Natural killer cell (primary cell): ENCODE results near the gene MAN1A1. TPM values are rescaled to one million over a fixed set of nuclear protein-coding genes. Genes with fewer than 3 reads are reported as not detected.

Experiments
- ATAC-seq, 3 donors: fragments of 150-1000 bp in 2 of 3; fragments of 200-7000 bp in 1 of 3; cut with Tn5 transposase; 1 replicate in 1 of 3; 2 replicates in 2 of 3; pipeline ENCODE4 v1.10.0; 2021; ENCODE audit warnings: mild to moderate bottlenecking in 2 of 3, moderate library complexity in 2 of 3
- DNase-seq, 2 donors: peaks; one replicate each; pipeline versions ENCODE4 v3.0.0 to v3.0.0-alpha.2; 2013 to 2021; ENCODE audit warnings: mixed read lengths in 1 of 2
- H3K27ac ChIP-seq: one replicate; pipeline ENCODE4 v1.5.1; 2013; ENCODE audit warnings: mild to moderate bottlenecking, low read length
- H3K27me3 ChIP-seq: one replicate; pipeline ENCODE4 v1.6.1; 2013; ENCODE audit warnings: low read length; ENCODE audit not compliant: control insufficient read depth, insufficient read depth
- H3K36me3 ChIP-seq: one replicate; pipeline ENCODE4 v1.6.1; 2013; ENCODE audit warnings: low read length; ENCODE audit not compliant: control insufficient read depth, insufficient read depth
- H3K4me1 ChIP-seq: one replicate; pipeline ENCODE4 v1.6.1; 2013; ENCODE audit warnings: low read length; ENCODE audit not compliant: control insufficient read depth, insufficient read depth
- H3K4me3 ChIP-seq: one replicate; pipeline ENCODE4 v1.5.1; 2013; ENCODE audit warnings: low read length
- H3K9me3 ChIP-seq: one replicate; pipeline ENCODE4 v1.6.1; 2013; ENCODE audit warnings: low read length; ENCODE audit not compliant: control insufficient read depth, insufficient read depth
- H3K27ac Mint-ChIP-seq, 2 donors: one replicate each; pipeline ENCODE4 v1.8.0; 2022; ENCODE audit warnings: mild to moderate bottlenecking in 2 of 2, mixed read lengths in 2 of 2, moderate library complexity in 1 of 2
- H3K27me3 Mint-ChIP-seq, 2 donors: one replicate each; pipeline ENCODE4 v1.8.0; 2022; ENCODE audit warnings: low read depth in 2 of 2, mixed read lengths in 2 of 2
- H3K36me3 Mint-ChIP-seq: one replicate; pipeline ENCODE4 v1.8.0; 2022; ENCODE audit warnings: mixed read lengths
- H3K4me1 Mint-ChIP-seq, 2 donors: one replicate each; pipeline ENCODE4 v1.8.0; 2022; ENCODE audit warnings: mixed read lengths in 2 of 2
- H3K4me3 Mint-ChIP-seq: one replicate; pipeline ENCODE4 v1.8.0; 2022; ENCODE audit warnings: mild to moderate bottlenecking, moderate library complexity, mixed read lengths
- H3K9me3 Mint-ChIP-seq, 2 donors: one replicate each; pipeline ENCODE4 v1.8.0; 2022; ENCODE audit warnings: mixed read lengths in 2 of 2
- CTCF ChIP-seq: fragments of 200-600 bp; IDR thresholded peaks from one replicate; pipeline ENCODE4 v1.8.0; 2022; ENCODE audit warnings: antibody characterized with exemption
- WGBS: methylation state at CpG from one replicate; pipeline ENCODE4 v1.1.7; 2013; ENCODE audit warnings: missing lambda C conversion rate; ENCODE audit not compliant: insufficient coverage; 5-methylcytosine and 5-hydroxymethylcytosine counted together
- intact Hi-C: fragments of 100-400 bp; cut with micrococcal nuclease; formaldehyde crosslinking; loops from one replicate; pipeline ENCODE4 v1.14.2; 2022
- total RNA-seq, 4 donors: library from RNA; stranded (reverse); fragments of 120-200 nt in 1 of 4; gene quantifications; one replicate each; pipeline versions ENCODE4 v1.2.3 to v1.2.4, GENCODE V29; 2013 to 2022

MAN1A1 gene
- total RNA-seq, 3 donors from 2014 or later (not counting 1 experiment from before 2014, with no cell fraction given) = 45.6 to 54.6 (median 53.6) TPM

- Mint-ChIP-seq H3K4me3 (no peak overlapping the region), H3K9me3 (no peaks in the 10 kb centered on the region), H3K27me3 (no peaks in the 10 kb centered on the region), H3K27ac (no peak overlapping the region), H3K36me3 (no peaks in the 10 kb centered on the region), H3K4me1 (peaks cover 24% of the 10 kb centered on the region in 2 donors)
- Histone ChIP-seq H3K27me3 (no peaks in the 10 kb centered on the region), H3K9me3 (no peaks in the 10 kb centered on the region), H3K27ac (no peak overlapping the region), H3K4me1 (no peaks in the 10 kb centered on the region), H3K4me3 (no peak overlapping the region), H3K36me3 (peaks cover 2% of the 10 kb centered on the region)
- intact Hi-C loops = no loop called here
- no peak for ATAC-seq
- no peak for TF ChIP-seq CTCF
- no peak for DNase-seq
Measured at GRCh38 chr6:119210596-119210995, 139.0 kb downstream of the MAN1A1 start.

GRCh38 chr6:119209452-119210205, 139.9 kb downstream of the MAN1A1 start:
- H3K4me1 Mint-ChIP-seq = peaks cover 24 to 31% of the 10 kb centered on the region in 2 donors
- 88% methylated on average over 11 of the region's 11 CpGs for WGBS
- H3K4me3 Mint-ChIP-seq = no peak overlapping the region
- Histone ChIP-seq H3K4me1 (no peaks in the 10 kb centered on the region), H3K4me3 (no peak overlapping the region), H3K27me3 (no peaks in the 10 kb centered on the region), H3K27ac (no peak overlapping the region), H3K9me3 (no peaks in the 10 kb centered on the region), H3K36me3 (peaks cover 6% of the 10 kb centered on the region)
- no peaks in the 10 kb centered on the region for H3K9me3 Mint-ChIP-seq
- no peak for TF ChIP-seq CTCF
- ATAC-seq = no peak
- H3K27ac Mint-ChIP-seq = no peak overlapping the region
- H3K36me3 Mint-ChIP-seq = no peaks in the 10 kb centered on the region
- intact Hi-C loops = no loop called here
- no peaks in the 10 kb centered on the region for H3K27me3 Mint-ChIP-seq
- no peak for DNase-seq

GRCh38 chr6:119207971-119208725, 141.4 kb downstream of the MAN1A1 start:
- Histone ChIP-seq H3K27ac (no peak overlapping the region), H3K4me1 (no peaks in the 10 kb centered on the region), H3K36me3 (peaks cover 16% of the 10 kb centered on the region), H3K4me3 (no peak overlapping the region), H3K27me3 (no peaks in the 10 kb centered on the region), H3K9me3 (no peaks in the 10 kb centered on the region)
- H3K27me3 Mint-ChIP-seq = no peaks in the 10 kb centered on the region
- H3K9me3 Mint-ChIP-seq = no peaks in the 10 kb centered on the region
- no peak for ATAC-seq
- WGBS = 75% methylated on average over 2 of the region's 2 CpGs
- peaks cover 30 to 32% of the 10 kb centered on the region in 2 donors for H3K4me1 Mint-ChIP-seq
- H3K27ac Mint-ChIP-seq = no peak overlapping the region
- intact Hi-C loops = no loop called here
- H3K36me3 Mint-ChIP-seq = peaks cover 7% of the 10 kb centered on the region
- no peak overlapping the region for H3K4me3 Mint-ChIP-seq
- no peak for DNase-seq
- TF ChIP-seq CTCF = no peak
